AG04450 (cell line): Measurements from ENCODE around the gene ANGEL2. TPM values are rescaled to one million over a fixed set of nuclear protein-coding genes. Genes with fewer than 3 reads are reported as not detected.

Source experiments
- CTCF ChIA-PET: fragments of 300-600, 350-600 bp; formaldehyde crosslinking; extraction: SDS; loops from one replicate; lab custom pipeline; 2022; ENCODE audit warnings: antibody characterized with exemption, inconsistent platforms; lab: Charles Lee
- POLR2A ChIA-PET: fragments of 350-600 bp; formaldehyde crosslinking; extraction: SDS; loops from one replicate; lab custom pipeline; 2021; ENCODE audit warnings: antibody characterized with exemption, inconsistent platforms; lab: Yijun Ruan, JAX
- DNase-seq: peaks from one replicate; pipeline ENCODE4 v3.0.0-alpha.2; 2011; ENCODE audit warnings: low read depth, low spot score
- H3K27ac ChIP-seq: one replicate; pipeline ENCODE4 v1.5.1; 2012; ENCODE audit warnings: low read depth, low read length, control low read depth
- H3K27me3 ChIP-seq: one replicate; pipeline ENCODE4 v1.6.0; 2012; ENCODE audit warnings: low read length; ENCODE audit not compliant: control insufficient read depth, insufficient read depth
- H3K4me3 ChIP-seq: 2 replicates; pipeline ENCODE4 v1.5.1; 2011; ENCODE audit warnings: mild to moderate bottlenecking, low read depth, low read length, control low read depth
- H3K9me3 ChIP-seq: 2 replicates; pipeline ENCODE4 v1.5.1; 2012; ENCODE audit warnings: low read length; ENCODE audit not compliant: control insufficient read depth, insufficient read depth
- CTCF ChIP-seq: IDR thresholded peaks from 2 replicates; pipeline ENCODE4 v1.5.1; 2011; ENCODE audit warnings: low read depth, low read length, control low read depth, inconsistent platforms
- polyA plus RNA-seq: library from polyadenylated mRNA; depleted of rRNA; stranded (reverse); fragments of >200 nt; gene quantifications from 2 replicates; pipeline ENCODE4 v1.2.3, GENCODE V29; 2011

The ANGEL2 gene
- polyA plus RNA-seq, 1 experiment = 30.6 TPM

GRCh38 chr1:212981571-212982328 is 33.9 kb downstream of the ANGEL2 start:
- TF ChIP-seq CTCF = no peak
- H3K27ac ChIP-seq = no peak overlapping the region
- H3K4me3 ChIP-seq = no peak overlapping the region
- POLR2A ChIA-PET = no interaction called here
- H3K9me3 ChIP-seq = no peaks in the 10 kb centered on the region
- H3K27me3 ChIP-seq = no peaks in the 10 kb centered on the region
- DNase-seq = no peak
- CTCF ChIA-PET = interaction anchor here (0.9 to 4.2 kb wide), 3 partner anchors 13 to 317 kb away, joined by 3 to 21 read pairs (median 3); no protein-coding TSS in a partner anchor

DNA sequence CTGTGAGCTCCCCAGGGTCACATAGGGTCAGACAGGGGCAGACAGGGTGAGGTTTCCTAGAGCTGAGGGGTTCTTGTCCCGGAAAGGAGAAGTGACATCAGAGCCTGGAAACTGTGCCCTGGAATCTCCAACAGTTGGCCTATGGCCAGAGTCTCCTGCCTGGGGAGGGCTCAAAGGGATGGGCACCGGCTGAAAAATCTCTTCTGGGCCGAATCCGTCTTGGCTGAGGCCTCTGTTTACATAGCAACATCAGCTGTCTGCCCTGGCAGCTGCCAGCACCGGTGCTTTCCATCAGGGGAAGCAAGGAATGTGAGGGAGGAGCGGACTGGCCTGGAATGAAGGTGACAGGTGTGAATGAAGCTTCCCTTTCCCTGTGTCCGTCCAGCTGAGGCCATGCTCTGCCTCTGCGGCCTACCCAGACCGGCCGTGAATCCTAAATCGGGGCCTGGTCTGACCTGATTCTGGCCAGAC is 34.6 kb downstream of the ANGEL2 start:
- no peak for TF ChIP-seq CTCF
- DNase-seq = no peak
- peak overlapping the region; percentile 22 for H3K27ac ChIP-seq
- H3K4me3 ChIP-seq = no peak overlapping the region
- ChIA-PET CTCF (interaction anchor here (0.9 to 4.2 kb wide), 3 partner anchors 13 to 316 kb away, joined by 3 to 21 read pairs (median 3); no protein-coding TSS in a partner anchor), POLR2A (no interaction called here)
- no peaks in the 10 kb centered on the region for H3K27me3 ChIP-seq
- no peaks in the 10 kb centered on the region for H3K9me3 ChIP-seq

DNA sequence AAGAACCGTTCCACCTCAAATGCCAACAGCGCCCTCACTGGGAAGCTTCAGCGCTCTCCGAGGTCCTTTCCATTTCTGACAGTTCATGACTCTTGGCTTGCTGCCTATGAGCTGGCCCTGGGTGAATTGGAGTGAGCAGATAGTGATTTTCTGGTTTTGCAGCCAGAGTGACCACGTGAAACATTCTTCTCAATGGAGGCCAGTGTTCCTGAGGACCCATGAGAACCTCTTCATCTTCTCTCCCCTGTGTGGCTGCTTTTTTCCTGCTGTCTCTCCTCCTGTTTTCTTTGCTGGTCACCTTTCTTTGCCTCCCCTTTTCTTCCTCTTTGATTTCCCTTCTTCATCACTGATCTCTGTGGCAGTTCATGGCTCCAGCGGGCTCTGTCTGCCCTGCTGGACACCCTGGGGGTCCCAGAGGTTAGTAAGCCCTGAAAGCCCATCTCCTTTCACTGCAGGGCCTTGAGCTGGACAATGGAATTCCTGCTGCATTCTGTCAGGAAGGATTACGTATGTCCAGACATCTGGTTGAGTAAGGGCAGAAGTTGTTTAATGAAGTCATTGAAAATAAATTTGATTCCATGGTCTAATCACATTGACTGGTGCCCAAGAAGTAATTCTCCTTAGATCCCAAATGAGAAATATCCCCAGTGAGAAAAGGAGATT is 35.4 kb downstream of the ANGEL2 start:
- ChIA-PET POLR2A (interaction anchor here (1.0 to 1.1 kb wide), 2 partner anchors 14 to 29 kb away, joined by 3 read pairs; no protein-coding TSS in a partner anchor), CTCF (interaction anchor here (1.0 to 4.2 kb wide), 2 partner anchors 13 to 15 kb away, joined by 3 to 21 read pairs; no protein-coding TSS in a partner anchor)
- no peak for TF ChIP-seq CTCF
- Histone ChIP-seq H3K27me3 (no peaks in the 10 kb centered on the region), H3K4me3 (no peak overlapping the region), H3K9me3 (no peaks in the 10 kb centered on the region), H3K27ac (peak overlapping the region; percentile 85)
- peak; percentile 61 for DNase-seq

DNA sequence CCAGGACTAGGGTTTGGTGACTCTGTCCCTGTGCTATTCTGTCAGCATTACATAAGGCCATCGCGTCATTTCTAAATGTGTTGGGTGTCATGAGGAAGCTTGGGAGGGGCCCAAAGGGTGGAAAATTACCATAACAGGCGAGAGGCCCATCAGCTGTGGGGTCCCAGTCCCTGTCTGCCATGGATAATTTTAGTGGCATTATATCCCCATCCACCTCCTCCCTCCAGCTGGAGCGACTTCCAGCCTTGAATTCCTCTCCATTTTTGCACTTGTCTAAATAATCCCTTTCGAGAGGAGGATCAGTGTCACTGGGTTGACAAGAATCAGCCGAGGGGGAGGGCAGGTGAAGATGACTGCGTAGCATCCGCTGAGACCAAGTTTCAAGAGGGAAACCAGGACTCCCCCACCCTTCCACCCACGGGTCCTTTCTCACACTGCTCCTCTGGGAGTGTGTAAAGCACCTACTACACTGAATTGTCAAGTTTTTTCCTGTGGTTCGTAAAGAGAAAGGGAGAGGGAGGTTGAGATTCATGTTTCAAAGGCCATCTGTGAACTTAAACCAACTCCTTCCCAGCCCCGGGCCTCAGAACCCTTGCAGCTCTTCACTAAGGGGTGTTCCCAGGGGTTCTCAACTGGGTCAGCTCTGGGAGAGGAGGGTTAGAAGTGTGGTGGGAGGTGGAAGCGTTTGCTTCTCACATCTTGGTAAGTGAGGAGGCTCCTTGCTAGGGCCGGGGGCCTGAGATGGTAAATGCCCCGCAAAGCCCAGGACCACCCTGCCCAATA is 36.1 kb downstream of the ANGEL2 start:
- H3K27me3 ChIP-seq = no peaks in the 10 kb centered on the region
- H3K4me3 ChIP-seq = no peak overlapping the region
- no peak for TF ChIP-seq CTCF
- CTCF ChIA-PET = interaction anchor here (1.0 to 4.2 kb wide), 2 partner anchors 12 to 16 kb away, joined by 3 to 21 read pairs; no protein-coding TSS in a partner anchor
- H3K9me3 ChIP-seq = no peaks in the 10 kb centered on the region
- POLR2A ChIA-PET = interaction anchor here (1.0 to 1.1 kb wide), 2 partner anchors 13 to 29 kb away, joined by 3 read pairs; no protein-coding TSS in a partner anchor
- no peak for DNase-seq
- peak overlapping the region; percentile 85 for H3K27ac ChIP-seq
